MCF 10A (cell line): ENCODE results near the gene C15orf40. TPM values are rescaled to one million over a fixed set of nuclear protein-coding genes. Genes with fewer than 3 reads are reported as not detected.
A peak's percentile ranks its signal among the peaks of the same experiment; 100 is the strongest.

Source experiments
- Bru-seq: library from RNA; stranded (reverse); fragments of 400-500 nt; gene quantifications from one replicate; lab custom pipeline; 2021; lab: Mats Ljungman, UMichigan
- BruChase-seq, 2 experiments: library from RNA; stranded (reverse); fragments of 400-500 nt; gene quantifications; one replicate each; lab custom pipeline; 2021; lab: Mats Ljungman, UMichigan
- BruUV-seq: library from RNA; stranded (reverse); fragments of 400-500 nt; replicated peaks from 2 replicates; lab custom pipeline; 2021; lab: Mats Ljungman, UMichigan
- CTCF ChIA-PET: fragments of 300-600 bp; sonication (Branson Sonifier 250); formaldehyde crosslinking; extraction: SDS; loops from one replicate; lab custom pipeline; 2021; ENCODE audit warnings: antibody characterized with exemption, inconsistent platforms; lab: Yijun Ruan, JAX
- POLR2A ChIA-PET: fragments of 300-600, 350-650 bp; sonication (Branson Sonifier 250); formaldehyde crosslinking; extraction: SDS; loops from one replicate; lab custom pipeline; 2020; ENCODE audit warnings: antibody characterized with exemption, inconsistent platforms; lab: Yijun Ruan, JAX
- DNase-seq: peaks from one replicate; pipeline ENCODE4 v3.0.0-alpha.2; 2018; ENCODE audit not compliant: unreplicated experiment
- H3K27ac Mint-ChIP-seq: one replicate; pipeline ENCODE4 v1.8.0; 2022; ENCODE audit warnings: mild to moderate bottlenecking, low read depth, mixed read lengths; ENCODE audit not compliant: unreplicated experiment
- H3K27me3 Mint-ChIP-seq: one replicate; pipeline ENCODE4 v1.8.0; 2022; ENCODE audit warnings: mixed read lengths; ENCODE audit not compliant: insufficient read depth, unreplicated experiment
- H3K36me3 Mint-ChIP-seq: one replicate; pipeline ENCODE4 v1.8.0; 2022; ENCODE audit warnings: mild to moderate bottlenecking, moderate library complexity, mixed read lengths; ENCODE audit not compliant: insufficient read depth, unreplicated experiment
- H3K4me1 Mint-ChIP-seq: one replicate; pipeline ENCODE4 v1.8.0; 2022; ENCODE audit warnings: mixed read lengths; ENCODE audit not compliant: insufficient read depth, unreplicated experiment
- H3K4me3 Mint-ChIP-seq: one replicate; pipeline ENCODE4 v1.8.0; 2022; ENCODE audit warnings: mild to moderate bottlenecking, moderate library complexity, mixed read lengths; ENCODE audit not compliant: unreplicated experiment
- H3K9me3 Mint-ChIP-seq: one replicate; pipeline ENCODE4 v1.8.0; 2022; ENCODE audit warnings: mixed read lengths; ENCODE audit not compliant: unreplicated experiment
- CTCF ChIP-seq: fragments of 200-600 bp; IDR thresholded peaks from one replicate; pipeline ENCODE4 v1.8.0; 2022; ENCODE audit warnings: antibody characterized with exemption, mild to moderate bottlenecking; ENCODE audit not compliant: unreplicated experiment
- intact Hi-C: fragments of 100-400 bp; cut with micrococcal nuclease; formaldehyde crosslinking; loops from 2 replicates; pipeline ENCODE4 v1.14.1; 2022
- long read RNA-seq: library from polyadenylated mRNA; stranded (forward); transcript quantifications from one replicate; pipeline ENCODE4 v2.0.0, GENCODE V29; 2022
- total RNA-seq: library from RNA; stranded (reverse); gene quantifications from 2 replicates; pipeline ENCODE4 v1.2.3, GENCODE V29; 2022

Gene C15orf40
- 38.1 and 39.3 TPM in 2 replicates for total RNA-seq
- Bru-seq, nascent RNA: percentile 77 among the genes with signal in this experiment
- percentile 90 among the genes with signal in this experiment for BruChase-seq, experiment 1, labeled RNA remaining after a 6-hour chase
- BruChase-seq, experiment 2, labeled RNA remaining after a 2-hour chase: percentile 86 among the genes with signal in this experiment
- long read RNA-seq, full-length matches to known transcripts: 62 of 96 reads
- long read RNA-seq, partial matches to known transcripts: 1 of 96 reads
- long read RNA-seq, other reads (novel, unspliced or antisense): 33 of 96 reads

DNA sequence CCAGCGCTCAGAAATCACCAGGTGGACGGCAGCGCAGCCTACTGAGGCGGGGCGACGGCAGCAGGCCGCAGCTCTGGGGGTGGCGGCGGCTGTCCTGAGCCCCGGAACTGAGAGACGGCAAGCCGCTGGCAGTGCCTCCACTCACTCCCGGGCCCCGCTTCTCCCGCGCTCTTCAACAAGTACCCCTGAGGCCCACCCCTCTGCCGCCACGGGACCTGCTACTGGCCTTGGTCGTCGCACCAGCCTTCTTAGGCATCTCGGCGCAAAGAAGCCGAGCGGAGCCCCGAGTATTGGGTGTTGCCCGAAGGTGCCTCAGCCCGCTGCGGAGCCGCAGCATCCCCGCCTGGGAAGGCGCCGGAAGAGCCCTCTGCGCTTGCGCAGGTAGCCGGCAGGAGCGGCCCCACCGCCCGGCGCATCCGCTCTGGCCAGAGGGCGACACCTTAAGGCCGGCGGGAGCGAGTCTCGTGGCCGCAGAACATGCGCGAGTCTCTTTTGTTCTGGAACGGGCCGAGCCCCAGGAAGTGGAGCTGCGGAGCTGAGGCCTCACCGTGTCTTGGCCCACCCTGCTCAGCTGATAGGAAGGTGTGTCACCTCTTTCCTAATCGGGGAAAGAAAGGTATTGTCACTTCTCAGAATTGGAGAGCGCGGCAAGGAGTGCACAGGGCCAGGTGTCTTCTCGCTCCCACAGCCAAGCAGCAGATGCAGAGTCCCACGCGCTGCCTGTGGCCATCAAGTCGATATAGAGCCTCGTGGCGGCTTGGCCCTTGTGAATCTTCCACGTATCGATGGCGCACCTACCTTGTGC, at the start of gene C15orf40:
TSS of gene C15orf40 (minus strand) at position 369 of the 805 bp plus-strand sequence. CDS start at position 337, 32 bp downstream.
- BruUV-seq: no TSS peak
- CTCF ChIA-PET: interaction anchor here (0.6 to 3.5 kb wide), 36 partner anchors 10 to 978 kb away, joined by 3 to 24 read pairs (median 4); partner anchors contain the start of gene RAMAC
- intact Hi-C loops: loop anchor here (1.0 to 5.0 kb wide), 4 partner anchors 56 to 547 kb away; partner anchors contain the start of gene BTBD1

GRCh38 chr15:83057696-83058376, 46.4 kb upstream of the C15orf40 start:
- ChIA-PET POLR2A (interaction anchor here (0.6 to 1.1 kb wide), 5 partner anchors 7 to 372 kb away, joined by 3 to 5 read pairs (median 5); partner anchors contain the start of gene BTBD1), CTCF (interaction anchor here (1.0 to 1.2 kb wide), 2 partner anchors 47 to 208 kb away, joined by 3 to 5 read pairs; no protein-coding TSS in a partner anchor)
- H3K27me3 Mint-ChIP-seq: no peaks in the 10 kb centered on the region

More for the DNA sequence above, at the start of gene C15orf40:
- H3K27me3 Mint-ChIP-seq: no peaks in the 10 kb centered on the region
- DNase-seq: peak; percentile 89
- peak within 1 kb of the TSS; percentile 82 for H3K27ac Mint-ChIP-seq
- no peaks in the 10 kb centered on the region for H3K9me3 Mint-ChIP-seq
- peak within 1 kb of the TSS; percentile 82 for H3K4me3 Mint-ChIP-seq
- H3K36me3 Mint-ChIP-seq: peaks cover 32% of the 10 kb centered on the region
- TF ChIP-seq CTCF: peak; percentile 37
- POLR2A ChIA-PET: interaction anchor here (0.6 to 3.3 kb wide), 24 partner anchors 9 to 476 kb away, joined by 3 to 26 read pairs (median 4); partner anchors contain the start of genes BTBD1, RAMAC, RPS17 and WHAMM
- H3K4me1 Mint-ChIP-seq: peaks cover 24% of the 10 kb centered on the region

DNA sequence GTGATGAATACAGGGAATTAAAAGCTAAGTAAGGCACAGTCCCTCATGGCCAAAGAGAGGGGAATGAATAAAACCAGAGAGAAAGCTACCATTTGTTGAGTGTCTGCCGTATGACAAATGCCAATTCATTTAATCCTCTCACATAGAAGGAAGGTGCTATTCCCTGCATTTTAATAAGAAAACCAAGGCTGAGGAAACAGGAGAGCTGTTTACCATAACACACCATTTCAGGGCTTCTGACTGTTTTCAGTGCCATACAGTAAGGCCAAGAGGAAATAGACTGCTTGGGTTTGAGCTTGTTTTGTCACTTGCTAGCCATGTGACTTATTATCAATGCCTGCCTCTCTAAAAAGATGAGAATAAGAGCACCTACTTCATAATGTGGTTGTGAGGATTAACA, 45.6 kb upstream of the C15orf40 start:
- intact Hi-C loops: no loop called here
- POLR2A ChIA-PET: interaction anchor here (0.6 to 1.1 kb wide), 6 partner anchors 8 to 371 kb away, joined by 3 to 5 read pairs (median 4); no protein-coding TSS in a partner anchor
- H3K4me3 Mint-ChIP-seq: no peak overlapping the region
- TF ChIP-seq CTCF: no peak
- no peaks in the 10 kb centered on the region for H3K4me1 Mint-ChIP-seq
- no peaks in the 10 kb centered on the region for H3K27me3 Mint-ChIP-seq
- CTCF ChIA-PET: interaction anchor here (0.6 to 1.2 kb wide), 2 partner anchors 24 to 46 kb away, joined by 4 to 5 read pairs; no protein-coding TSS in a partner anchor
- peaks cover 35% of the 10 kb centered on the region for H3K36me3 Mint-ChIP-seq
- no peaks in the 10 kb centered on the region for H3K9me3 Mint-ChIP-seq
- H3K27ac Mint-ChIP-seq: peak overlapping the region; percentile 25
- BruUV-seq: no TSS peak
- no peak for DNase-seq

More at GRCh38 chr15:83057696-83058376, 46.4 kb upstream of the C15orf40 start:
- Mint-ChIP-seq H3K4me1 (no peaks in the 10 kb centered on the region), H3K4me3 (no peak overlapping the region), H3K36me3 (peaks cover 32% of the 10 kb centered on the region), H3K9me3 (no peaks in the 10 kb centered on the region), H3K27ac (no peak overlapping the region)
- DNase-seq: no peak
- no peak for TF ChIP-seq CTCF
- intact Hi-C loops: no loop called here
- no TSS peak for BruUV-seq
